Colonic mucosa (tissue), 4 donors: ENCODE data around the gene STX4. TPM values are rescaled to one million over a fixed set of nuclear protein-coding genes. Genes with fewer than 3 reads are reported as not detected.

Experiments
- DNase-seq: peaks from one replicate; pipeline ENCODE4 v3.0.0-alpha.2; 2020
- H3K27ac ChIP-seq: fragments of 200-600 bp; one replicate; pipeline ENCODE4 v1.8.0; 2021
- H3K27me3 ChIP-seq: fragments of 200-600 bp; one replicate; pipeline ENCODE4 v1.8.0; 2021
- H3K36me3 ChIP-seq: fragments of 200-600 bp; one replicate; pipeline ENCODE4 v1.8.0; 2021
- H3K4me1 ChIP-seq: fragments of 200-600 bp; one replicate; pipeline ENCODE4 v1.8.0; 2021; ENCODE audit warnings: mild to moderate bottlenecking
- H3K4me3 ChIP-seq: fragments of 200-600 bp; one replicate; pipeline ENCODE4 v1.8.0; 2021
- H3K9ac ChIP-seq, 2 donors: one replicate each; pipeline ENCODE4 v1.7.0; 2013; ENCODE audit warnings: control low read depth in 2 of 2, low read depth in 2 of 2, low read length in 2 of 2
- H3K9me3 ChIP-seq: fragments of 200-600 bp; one replicate; pipeline ENCODE4 v1.8.0; 2021
- CTCF ChIP-seq: fragments of 200-600 bp; IDR thresholded peaks from one replicate; pipeline ENCODE4 v1.8.0; 2022; ENCODE audit warnings: antibody characterized with exemption, mild to moderate bottlenecking
- intact Hi-C: fragments of 100-400 bp; cut with DNase I; formaldehyde crosslinking; loops from one replicate; pipeline ENCODE4 v1.14.1; 2022
- total RNA-seq, 2 donors: library from RNA; stranded (reverse); fragmentation: NEBNext Ultra II Directional in 1 of 2; extraction: Animal tissue kit (Norgen Biotek cat#: 25700) in 1 of 2; gene quantifications; one replicate each; pipeline ENCODE4 v1.2.1, GENCODE V29; 2021
- donor health status: healthy.
- donor health status: DM: no; HTN: no; CAD: no.
- donor health status: DM: no; HTN: no; CAD: no.

The STX4 gene
- total RNA-seq, 2 donors from 2014 or later = 70.8 to 71.4 TPM

GRCh38 chr16:31087971-31088370 is 54.6 kb downstream of the STX4 start:
- H3K4me3 ChIP-seq = no peak overlapping the region
- no peak overlapping the region for H3K9ac ChIP-seq
- no peak for TF ChIP-seq CTCF
- no peaks in the 10 kb centered on the region for H3K9me3 ChIP-seq
- intact Hi-C loops = no loop called here
- H3K36me3 ChIP-seq = no peaks in the 10 kb centered on the region
- no peaks in the 10 kb centered on the region for H3K4me1 ChIP-seq
- no peaks in the 10 kb centered on the region for H3K27me3 ChIP-seq
- H3K27ac ChIP-seq = no peak overlapping the region
- no peak for DNase-seq

GRCh38 chr16:31088459-31089183 is 55.3 kb downstream of the STX4 start, which contains the start of gene PRSS53:
PRSS53 (minus strand) TSS chr16:31088943; CDS start chr16:31088809, 134 bp downstream.
- H3K9me3 ChIP-seq = no peaks in the 10 kb centered on the region
- DNase-seq = no peak
- H3K4me3 ChIP-seq = no peak within 1 kb of the TSS
- no peak for TF ChIP-seq CTCF
- peaks cover 6% of the 10 kb centered on the region for H3K4me1 ChIP-seq
- no peak within 1 kb of the TSS for H3K27ac ChIP-seq
- no peaks in the 10 kb centered on the region for H3K27me3 ChIP-seq
- intact Hi-C loops = no loop called here
- no peaks in the 10 kb centered on the region for H3K36me3 ChIP-seq
- no peak within 1 kb of the TSS for H3K9ac ChIP-seq

- no peak overlapping the region for H3K27ac ChIP-seq
- no peaks in the 10 kb centered on the region for H3K27me3 ChIP-seq
- H3K4me3 ChIP-seq = no peak overlapping the region
- H3K36me3 ChIP-seq = no peaks in the 10 kb centered on the region
- DNase-seq = no peak
- no peak for TF ChIP-seq CTCF
- intact Hi-C loops = no loop called here
- no peak overlapping the region for H3K9ac ChIP-seq
- peaks cover 8% of the 10 kb centered on the region for H3K4me1 ChIP-seq
- no peaks in the 10 kb centered on the region for H3K9me3 ChIP-seq
Observed at GRCh38 chr16:31089199-31089598, 55.8 kb downstream of the STX4 start.

Other genes with a start within 250 kb of the STX4 start
- gene ZNF629, start 246.4 kb upstream of the STX4 start, total RNA-seq = 10 to 100 TPM; 11.8 to 15.2 TPM
- gene BCL7C, start 139.5 kb upstream of the STX4 start, total RNA-seq = 10 to 100 TPM; 19.9 to 34.5 TPM
- 1 to 10 TPM in 1 of 2 donors, under 1 TPM in 1; 0.72 to 1.6 TPM for gene CTF1, start 136.9 kb upstream of the STX4 start, total RNA-seq
- gene FBXL19, start 110.0 kb upstream of the STX4 start, total RNA-seq = 10 to 100 TPM; 21.9 to 44.8 TPM
- 10 to 100 TPM; 14.3 to 22.1 TPM for gene ORAI3, start 84.5 kb upstream of the STX4 start, total RNA-seq
- gene SETD1A, start 75.8 kb upstream of the STX4 start, total RNA-seq = 10 to 100 TPM; 11.6 to 15.9 TPM
- gene HSD3B7, start 48.4 kb upstream of the STX4 start, total RNA-seq = 10 to 100 TPM; 19.0 to 20.9 TPM
- gene STX1B, start 22.9 kb upstream of the STX4 start, total RNA-seq = under 1 TPM; 0.35 to 0.52 TPM
- 10 to 100 TPM in 1 of 2 donors, 1 to 10 TPM in 1; 7.8 to 12.8 TPM for gene ZNF668, start 40.7 kb downstream of the STX4 start, total RNA-seq
- gene ZNF646, start 40.9 kb downstream of the STX4 start, total RNA-seq = 10 to 100 TPM; 18.4 to 20.0 TPM
- gene PRSS53, start 55.4 kb downstream of the STX4 start, total RNA-seq = 1 to 10 TPM in 1 of 2 donors, under 1 TPM in 1; 0.77 to 2.6 TPM
- 10 to 100 TPM; 39.5 to 50.3 TPM for gene VKORC1, start 61.2 kb downstream of the STX4 start, total RNA-seq
- 10 to 100 TPM; 41.3 to 43.4 TPM for gene BCKDK, start 74.8 kb downstream of the STX4 start, total RNA-seq
- gene KAT8, start 84.1 kb downstream of the STX4 start, total RNA-seq = 10 to 100 TPM; 42.2 to 69.5 TPM
- gene PRSS8, start 102.2 kb downstream of the STX4 start, total RNA-seq = 100 to 1,000 TPM; 337 to 347 TPM
- gene PRSS36, start 116.5 kb downstream of the STX4 start, total RNA-seq = 1 to 10 TPM; 3.6 to 6.4 TPM
- gene FUS, start 146.6 kb downstream of the STX4 start, total RNA-seq = 100 to 1,000 TPM; 134 to 252 TPM
- gene PYCARD, start 169.2 kb downstream of the STX4 start, total RNA-seq = 100 to 1,000 TPM; 118 to 119 TPM
- gene TRIM72, start 180.6 kb downstream of the STX4 start, total RNA-seq = under 1 TPM in 1 of 2 donors, not detected in 1; 0.02 TPM
- not detected for gene PYDC1, start 183.6 kb downstream of the STX4 start, total RNA-seq
- 1 to 10 TPM; 2.7 to 3.7 TPM for gene ITGAM, start 226.4 kb downstream of the STX4 start, total RNA-seq